Globus pallidus (tissue), 1 donor: ENCODE measurements around the gene CDH22.

Experiments
- DNase-seq: peaks from one replicate; pipeline ENCODE4 v3.0.0-alpha.2; 2015; ENCODE audit warnings: low spot score

Gene CDH22

DNA sequence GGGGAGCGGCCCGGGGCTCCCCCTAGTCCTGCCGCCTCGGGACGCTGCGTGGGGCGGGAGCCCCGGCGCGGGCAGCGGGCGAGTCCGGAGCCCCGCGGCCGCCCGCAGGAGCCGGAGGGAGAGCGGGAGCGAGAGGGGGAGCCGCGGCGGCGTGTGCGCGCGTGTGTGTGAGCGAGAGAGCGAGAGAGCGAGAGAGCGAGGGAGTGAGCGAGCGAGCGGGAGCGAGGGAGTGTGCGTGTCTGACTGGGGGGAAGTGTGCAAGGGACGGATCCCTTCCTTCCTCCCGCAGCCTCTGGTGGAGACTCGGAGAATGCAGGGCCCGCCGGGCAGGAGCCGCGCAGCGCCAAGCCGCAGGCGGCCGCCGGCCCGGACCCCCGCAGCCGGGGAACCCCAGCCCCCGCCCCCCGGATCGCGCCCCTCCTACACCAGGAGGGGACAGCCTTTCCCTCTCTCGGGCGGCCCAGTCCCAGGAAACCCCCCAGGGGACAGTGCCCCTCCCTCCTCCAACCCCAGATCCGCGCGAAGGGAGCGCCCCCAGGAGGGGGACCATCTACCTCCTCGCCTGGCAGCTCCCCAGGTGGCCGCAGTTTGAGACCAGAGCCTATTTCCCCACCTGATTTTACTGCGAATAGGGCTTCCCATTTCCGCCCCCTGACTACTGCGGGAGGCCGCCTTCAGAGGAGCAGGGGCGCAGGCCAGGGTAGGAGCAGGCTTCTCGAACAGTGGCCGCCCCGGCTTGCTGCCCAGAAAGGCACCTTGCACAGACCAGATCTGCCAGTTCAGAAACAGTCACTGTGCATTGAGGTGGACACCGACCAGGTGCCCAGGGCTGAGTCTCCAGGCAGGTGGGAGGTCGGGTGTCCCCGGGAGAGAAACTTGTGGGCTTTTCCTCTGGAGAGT is at the start of gene CDH22:
Gene CDH22, minus strand, starts transcription at position 241 of the 900 bp plus-strand sequence. CDS start 57,204 bp downstream, outside the sequence.
- peak; percentile 20 for DNase-seq

- DNase-seq, result no peak
Observed at GRCh38 chr20:46357030-46357514, 48.8 kb upstream of the CDH22 start.

- no peak for DNase-seq
Observed at GRCh38 chr20:46356195-46357029, 48.1 kb upstream of the CDH22 start.

GRCh38 chr20:46355778-46356177 is 47.5 kb upstream of the CDH22 start:
- DNase-seq, result no peak

- DNase-seq, result no peak
Observed at GRCh38 chr20:46354920-46355654, 46.8 kb upstream of the CDH22 start.

DNA sequence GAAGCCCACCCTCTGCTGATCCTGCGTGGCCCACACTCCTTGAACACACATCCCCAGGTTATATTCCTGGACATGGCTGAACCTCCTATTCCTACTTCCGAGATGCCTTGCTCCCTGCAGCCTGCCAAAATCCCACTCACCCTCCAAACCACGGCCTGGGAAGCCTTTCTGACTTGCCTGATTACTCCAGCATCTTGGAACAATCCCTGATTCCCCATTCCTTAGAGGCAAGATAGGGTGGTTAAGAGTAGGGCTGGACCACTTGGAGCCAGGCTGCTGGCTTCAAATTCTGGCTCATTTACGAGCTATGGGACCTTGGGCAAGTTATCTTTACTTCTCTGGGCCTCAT is 45.9 kb upstream of the CDH22 start:
- DNase-seq, result no peak

- DNase-seq, result no peak
Observed at GRCh38 chr20:46353500-46354206, 45.4 kb upstream of the CDH22 start.

GRCh38 chr20:46352370-46352938 is 44.2 kb upstream of the CDH22 start:
- DNase-seq, result no peak

DNA sequence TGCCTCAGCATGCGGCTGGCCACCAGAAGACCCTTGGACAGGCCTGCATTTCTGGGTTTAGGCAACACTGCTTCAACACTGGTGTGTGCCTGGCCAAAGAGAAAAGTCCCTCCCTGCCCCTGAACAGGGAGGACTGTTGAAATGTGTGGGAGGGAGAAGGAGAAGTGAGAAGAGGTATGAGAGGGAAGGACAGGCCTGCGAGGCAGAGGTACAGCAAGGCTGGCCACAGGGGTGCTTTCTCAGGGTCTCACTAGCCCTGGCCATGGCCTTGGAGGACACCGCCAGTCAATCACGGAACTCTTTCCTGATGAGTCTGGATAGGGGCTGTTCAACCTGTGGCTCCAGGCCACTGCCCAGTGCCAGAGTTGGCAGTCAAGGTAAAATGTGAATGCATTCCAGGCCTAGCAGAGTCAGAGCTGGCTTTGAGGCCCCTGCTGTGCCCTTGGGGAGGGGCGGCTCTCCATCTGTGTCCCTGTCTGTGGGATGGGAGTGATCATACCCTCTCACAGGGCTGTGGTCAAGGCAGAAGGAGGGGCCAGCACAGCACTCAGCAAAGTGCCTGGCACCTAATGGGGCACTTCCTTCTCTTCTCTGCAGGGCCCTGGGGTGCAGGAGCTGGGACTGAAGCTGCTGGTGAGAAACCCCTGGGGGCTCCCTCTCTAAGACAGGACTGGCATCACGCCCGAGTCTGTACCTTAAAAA is 43.2 kb upstream of the CDH22 start:
- DNase-seq, result no peak

- no peak for DNase-seq
Observed at GRCh38 chr20:46350986-46351267, 42.6 kb upstream of the CDH22 start.

- DNase-seq, result no peak
Observed at GRCh38 chr20:46350201-46350985, 42.1 kb upstream of the CDH22 start.

- no peak for DNase-seq
Observed at GRCh38 chr20:46349742-46350056, 41.4 kb upstream of the CDH22 start.

DNA sequence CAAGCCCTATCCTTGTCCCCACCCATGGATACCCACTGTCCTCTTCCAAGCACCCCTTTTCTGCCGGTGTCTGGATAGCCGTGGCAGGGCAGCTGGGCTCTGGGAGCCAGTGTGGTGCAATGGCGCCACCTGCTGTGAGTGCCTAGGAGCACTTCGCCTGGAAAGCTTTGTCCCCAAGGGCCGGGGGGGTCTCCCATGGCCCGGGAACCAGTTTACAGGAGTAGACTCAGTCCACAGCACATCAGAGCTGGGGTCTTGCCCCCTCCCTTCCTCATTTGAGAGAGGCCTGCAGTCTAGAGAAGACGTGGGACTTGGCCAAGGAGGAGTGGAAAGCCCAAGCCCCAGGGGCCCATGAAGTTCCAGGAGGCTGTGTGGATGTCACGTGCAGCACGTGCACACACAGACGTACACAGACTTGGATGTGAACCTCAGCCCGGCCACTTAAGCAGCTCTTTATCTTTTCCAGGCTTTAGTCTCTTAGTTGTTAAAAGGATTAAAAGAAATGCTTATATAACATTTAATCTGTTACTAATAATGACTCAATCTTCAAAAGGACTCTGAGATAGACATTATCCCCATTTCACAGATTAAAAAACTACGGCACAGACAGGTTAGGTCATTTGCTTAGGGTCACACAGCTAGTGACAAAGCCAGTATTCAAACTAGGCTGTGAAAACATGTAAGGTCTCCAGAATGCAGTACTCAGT is 40.9 kb upstream of the CDH22 start:
- DNase-seq, result peak; percentile 39

- no peak for DNase-seq
Observed at GRCh38 chr20:46347841-46348803, 39.8 kb upstream of the CDH22 start.

GRCh38 chr20:46346770-46347169 is 38.5 kb upstream of the CDH22 start:
- no peak for DNase-seq

DNA sequence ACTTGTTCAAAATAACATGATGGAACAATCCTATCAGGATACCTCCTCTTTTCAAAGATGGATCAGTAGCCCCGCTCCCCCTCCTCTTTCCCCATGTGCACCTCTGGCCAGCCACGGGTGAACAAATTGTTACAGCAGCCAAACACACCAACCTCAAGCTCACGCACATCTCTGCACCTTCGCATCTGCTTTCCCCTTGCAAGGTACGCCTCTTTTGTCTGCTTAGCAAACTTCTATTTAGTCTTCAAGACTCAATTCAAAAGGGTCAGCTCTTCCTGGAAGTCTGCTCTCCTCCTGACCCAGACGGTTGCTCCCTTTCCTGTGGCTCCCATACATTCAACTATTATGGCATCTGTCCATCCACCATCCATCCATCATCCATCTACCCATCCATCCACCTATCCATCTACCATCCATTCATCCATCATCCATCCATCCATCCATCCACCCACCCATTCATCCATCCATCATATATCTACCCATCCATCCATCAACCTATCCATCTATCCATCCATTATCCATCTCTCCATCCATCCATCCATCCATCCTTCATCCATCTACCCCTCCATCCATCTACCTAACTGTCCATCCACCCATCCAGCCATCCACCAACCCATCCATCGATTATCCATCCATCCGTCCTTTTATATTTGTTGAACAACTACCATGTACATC is 36.3 kb upstream of the CDH22 start:
- no peak for DNase-seq

GRCh38 chr20:46343975-46344357 is 35.7 kb upstream of the CDH22 start:
- no peak for DNase-seq
